Measurements from ENCODE around the gene ZMYND10. TPM values are rescaled to one million over a fixed set of nuclear protein-coding genes. Genes with fewer than 3 reads are reported as not detected.
A peak's percentile ranks its signal among the peaks of the same experiment; 100 is the strongest.

Gene ZMYND10
- total RNA-seq, 1 donor from 2014 or later: 13.4 TPM

GRCh38 chr3:50294492-50295403, 50.8 kb downstream of the ZMYND10 start:
- Mint-ChIP-seq H3K9me3 (no peaks in the 10 kb centered on the region), H3K36me3 (no peaks in the 10 kb centered on the region), H3K27ac (peak overlapping the region; percentile 23), H3K4me1 (ENCODE audit: unreplicated experiment) (peaks cover 18% of the 10 kb centered on the region), H3K27me3 (no peaks in the 10 kb centered on the region), H3K4me3 (no peak overlapping the region)
- TF ChIP-seq, protein P1, sequence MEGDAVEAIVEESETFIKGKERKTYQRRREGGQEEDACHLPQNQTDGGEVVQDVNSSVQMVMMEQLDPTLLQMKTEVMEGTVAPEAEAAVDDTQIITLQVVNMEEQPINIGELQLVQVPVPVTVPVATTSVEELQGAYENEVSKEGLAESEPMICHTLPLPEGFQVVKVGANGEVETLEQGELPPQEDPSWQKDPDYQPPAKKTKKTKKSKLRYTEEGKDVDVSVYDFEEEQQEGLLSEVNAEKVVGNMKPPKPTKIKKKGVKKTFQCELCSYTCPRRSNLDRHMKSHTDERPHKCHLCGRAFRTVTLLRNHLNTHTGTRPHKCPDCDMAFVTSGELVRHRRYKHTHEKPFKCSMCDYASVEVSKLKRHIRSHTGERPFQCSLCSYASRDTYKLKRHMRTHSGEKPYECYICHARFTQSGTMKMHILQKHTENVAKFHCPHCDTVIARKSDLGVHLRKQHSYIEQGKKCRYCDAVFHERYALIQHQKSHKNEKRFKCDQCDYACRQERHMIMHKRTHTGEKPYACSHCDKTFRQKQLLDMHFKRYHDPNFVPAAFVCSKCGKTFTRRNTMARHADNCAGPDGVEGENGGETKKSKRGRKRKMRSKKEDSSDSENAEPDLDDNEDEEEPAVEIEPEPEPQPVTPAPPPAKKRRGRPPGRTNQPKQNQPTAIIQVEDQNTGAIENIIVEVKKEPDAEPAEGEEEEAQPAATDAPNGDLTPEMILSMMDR (conservative IDR thresholded peaks at IDR 0.05): no peak
- no peak for DNase-seq (ENCODE audit: extremely low spot score, unreplicated experiment)

GRCh38 chr3:50294089-50294488, 51.4 kb downstream of the ZMYND10 start:
- Mint-ChIP-seq H3K9me3 (no peaks in the 10 kb centered on the region), H3K27ac (peak overlapping the region; percentile 46), H3K36me3 (no peaks in the 10 kb centered on the region), H3K4me1 (ENCODE audit: unreplicated experiment) (peaks cover 15% of the 10 kb centered on the region), H3K4me3 (no peak overlapping the region), H3K27me3 (no peaks in the 10 kb centered on the region)
- DNase-seq (ENCODE audit: extremely low spot score, unreplicated experiment): no peak
- TF ChIP-seq, protein P1 (conservative IDR thresholded peaks at IDR 0.05): no peak

DNA sequence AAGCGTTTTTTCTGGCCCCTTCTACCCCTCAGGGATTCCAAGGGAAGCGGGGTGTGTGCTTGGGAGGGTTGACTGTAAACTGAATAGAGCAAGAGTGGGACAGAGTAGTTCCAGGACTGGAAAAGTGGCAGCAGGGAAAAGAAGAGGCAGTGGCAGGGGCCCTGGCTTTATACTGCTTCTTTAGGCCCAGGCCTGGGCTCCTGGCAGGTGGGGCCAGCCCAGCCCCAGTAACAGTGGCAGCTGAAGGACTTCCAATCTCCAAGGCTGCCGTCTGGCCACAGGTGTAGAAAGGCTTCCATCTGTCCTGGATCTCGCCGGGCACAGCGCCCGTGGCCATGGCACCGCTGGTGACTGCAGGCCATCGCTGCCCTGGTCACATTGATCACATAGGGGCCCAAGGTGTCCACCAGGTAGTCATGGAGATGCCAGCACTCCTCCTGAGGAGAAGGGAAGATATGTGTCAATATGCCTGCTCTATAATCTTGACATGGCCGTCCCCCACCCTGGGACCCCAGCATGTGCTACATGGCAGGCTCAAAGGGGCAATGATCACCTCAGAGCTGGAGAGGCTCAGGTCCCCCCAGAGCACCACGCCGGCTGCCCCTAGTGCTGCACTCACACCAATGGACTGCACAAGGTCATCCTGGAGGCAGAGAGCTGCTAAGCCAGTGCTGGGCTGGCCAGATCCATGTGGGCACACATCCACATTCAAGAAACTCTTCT, 52.3 kb downstream of the ZMYND10 start:
- Mint-ChIP-seq H3K36me3 (no peaks in the 10 kb centered on the region), H3K27me3 (no peaks in the 10 kb centered on the region), H3K27ac (peak overlapping the region; percentile 99), H3K4me1 (ENCODE audit: unreplicated experiment) (peaks cover 13% of the 10 kb centered on the region), H3K4me3 (peak overlapping the region; percentile 91), H3K9me3 (no peaks in the 10 kb centered on the region)
- TF ChIP-seq, protein P1 (conservative IDR thresholded peaks at IDR 0.05): no peak
- no peak for DNase-seq (ENCODE audit: extremely low spot score, unreplicated experiment)

DNA sequence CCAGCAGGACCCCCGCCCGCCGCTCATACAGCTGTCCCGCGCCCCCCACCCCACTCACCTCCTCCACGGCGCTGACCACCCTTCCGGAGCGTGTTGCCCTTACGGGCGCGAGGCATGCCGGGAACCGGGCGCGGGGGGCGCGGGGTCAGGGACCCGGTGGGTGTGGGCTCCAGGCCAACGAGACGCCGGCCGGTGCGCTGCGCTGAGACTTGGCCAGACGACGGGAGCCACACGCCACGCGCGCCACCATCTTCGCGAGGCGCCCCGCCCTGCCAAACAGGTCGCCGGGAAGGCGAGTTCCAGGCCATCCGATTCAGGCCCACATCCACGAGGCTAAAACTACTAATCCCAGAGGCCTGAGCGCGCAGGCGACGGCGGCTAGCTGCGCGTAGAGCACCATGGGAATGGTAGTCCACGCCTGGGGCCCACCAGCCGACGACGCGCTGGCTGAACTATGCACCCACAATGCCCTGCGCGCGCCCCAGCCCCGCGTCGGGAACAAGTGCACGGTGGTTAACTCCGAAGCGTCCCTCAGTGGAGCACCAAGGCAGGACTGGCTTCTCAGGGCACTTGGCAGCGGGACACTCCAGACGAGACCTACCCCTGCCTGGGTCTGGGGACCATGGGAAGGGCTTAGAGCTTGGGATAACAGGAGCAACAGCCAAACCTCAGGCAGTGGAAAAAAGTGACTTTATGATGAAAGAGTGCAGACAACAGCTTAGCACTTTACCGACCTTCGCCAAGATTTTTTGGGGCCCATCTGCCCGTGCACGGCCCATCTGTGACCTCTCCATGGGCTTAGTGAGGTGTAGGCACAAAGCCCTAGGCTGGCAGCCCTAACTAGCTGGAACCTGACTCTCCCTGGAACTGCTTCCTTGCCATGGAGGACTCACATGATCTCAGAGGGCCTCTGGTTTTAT, 53.1 kb downstream of the ZMYND10 start, which contains the start of gene IFRD2:
IFRD2 (minus strand) TSS at position 271 of the 920 bp plus-strand sequence; CDS start at position 116, 155 bp downstream.
- H3K4me1 Mint-ChIP-seq (ENCODE audit: unreplicated experiment): peaks cover 13% of the 10 kb centered on the region
- no peaks in the 10 kb centered on the region for H3K36me3 Mint-ChIP-seq
- DNase-seq (ENCODE audit: extremely low spot score, unreplicated experiment): peak; percentile 95
- H3K4me3 Mint-ChIP-seq: peak within 1 kb of the TSS; percentile 91
- H3K27ac Mint-ChIP-seq: peak within 1 kb of the TSS; percentile 99
- no peaks in the 10 kb centered on the region for H3K27me3 Mint-ChIP-seq
- H3K9me3 Mint-ChIP-seq: no peaks in the 10 kb centered on the region
- TF ChIP-seq, protein P1 (conservative IDR thresholded peaks at IDR 0.05): no peak

Other genes starting within 250 kb of the ZMYND10 start
- 41.9 and 48.0 TPM in 2 replicates for gene SEMA3F, start 190.4 kb downstream of the ZMYND10 start, total RNA-seq (ENCODE audit: low replicate concordance)
- 0.71 TPM in 1 of 2 replicates, not detected in the other for gene GNAT1, start 154.1 kb downstream of the ZMYND10 start, total RNA-seq (ENCODE audit: low replicate concordance)
- gene SLC38A3, start 140.5 kb downstream of the ZMYND10 start, total RNA-seq (ENCODE audit: low replicate concordance): 6.0 and 11.0 TPM in 2 replicates
- 140 and 145 TPM in 2 replicates for gene GNAI2, start 109.5 kb downstream of the ZMYND10 start, total RNA-seq (ENCODE audit: low replicate concordance)
- gene SEMA3B, start 76.6 kb downstream of the ZMYND10 start, total RNA-seq (ENCODE audit: low replicate concordance): 18.4 and 34.8 TPM in 2 replicates
- not detected in 2 replicates for gene LSMEM2, start 66.6 kb downstream of the ZMYND10 start, total RNA-seq (ENCODE audit: low replicate concordance)
- 60.9 and 80.5 TPM in 2 replicates for gene IFRD2, start 53.3 kb downstream of the ZMYND10 start, total RNA-seq (ENCODE audit: low replicate concordance)
- 2.9 and 4.0 TPM in 2 replicates for gene HYAL3, start 46.3 kb downstream of the ZMYND10 start, total RNA-seq (ENCODE audit: low replicate concordance)
- gene NAA80, start 46.3 kb downstream of the ZMYND10 start, total RNA-seq (ENCODE audit: low replicate concordance): 12.9 and 13.0 TPM in 2 replicates
- 2.3 and 3.7 TPM in 2 replicates for gene HYAL1, start 42.2 kb downstream of the ZMYND10 start, total RNA-seq (ENCODE audit: low replicate concordance)
- 46.6 and 52.5 TPM in 2 replicates for gene HYAL2, start 23.0 kb downstream of the ZMYND10 start, total RNA-seq (ENCODE audit: low replicate concordance)
- gene TUSC2, start 17.5 kb downstream of the ZMYND10 start, total RNA-seq (ENCODE audit: low replicate concordance): 24.9 and 39.0 TPM in 2 replicates
- gene RASSF1, start 4.9 kb downstream of the ZMYND10 start, total RNA-seq (ENCODE audit: low replicate concordance): 13.7 and 13.8 TPM in 2 replicates
- gene NPRL2, start 5.0 kb upstream of the ZMYND10 start, total RNA-seq (ENCODE audit: low replicate concordance): 20.3 and 27.9 TPM in 2 replicates
- 10.1 and 15.9 TPM in 2 replicates for gene CYB561D2, start 5.1 kb upstream of the ZMYND10 start, total RNA-seq (ENCODE audit: low replicate concordance)
- 42.7 and 44.4 TPM in 2 replicates for gene TMEM115, start 13.8 kb upstream of the ZMYND10 start, total RNA-seq (ENCODE audit: low replicate concordance)
- gene CACNA2D2, start 157.9 kb upstream of the ZMYND10 start, total RNA-seq (ENCODE audit: low replicate concordance): 7.8 and 19.4 TPM in 2 replicates
- gene C3orf18, start 222.0 kb upstream of the ZMYND10 start, total RNA-seq (ENCODE audit: low replicate concordance): 1.9 and 11.9 TPM in 2 replicates
- gene HEMK1, start 223.8 kb upstream of the ZMYND10 start, total RNA-seq (ENCODE audit: low replicate concordance): 20.2 and 29.9 TPM in 2 replicates

Data from type B pancreatic cell (in vitro differentiated cells).